ENCODE measurements around the gene TUBB3. TPM values are rescaled to one million over a fixed set of nuclear protein-coding genes. Genes with fewer than 3 reads are reported as not detected.

The TUBB3 gene
- total and polyA plus RNA-seq, 2 of the 8 experiments (the other 6 are each of a cell fraction or from before 2014, with no cell fraction given) = 275 to 393 TPM

- peak in 2 of 3 experiments; percentile 9 to 11; a peak in 3 of 4 replicates for TF ChIP-seq CTCF (IDR thresholded peaks at IDR 0.05; ENCODE audit: control extremely low read depth in 1 of 3, insufficient read depth in 1 of 3, low read depth in 1 of 3, low read length in 3 of 3)
- no peak for TF ChIP-seq E2F6 (IDR thresholded peaks at IDR 0.05)
- no peak for TF ChIP-seq POLR2AphosphoS5 (IDR thresholded peaks at IDR 0.05; ENCODE audit: low read depth, low read length)
- TF ChIP-seq SAP30 (IDR thresholded peaks at IDR 0.05; ENCODE audit: insufficient read depth, insufficient replicate concordance, low read length) = no peak
These were observed 22.5 kb downstream of the TUBB3 start (continued) for GRCh38 chr16:89945654-89946053.
